Stomach (tissue), 9 donors: ENCODE results near the gene SPATC1L. TPM values are rescaled to one million over a fixed set of nuclear protein-coding genes. Genes with fewer than 3 reads are reported as not detected.

Experiments
- DNase-seq, 2 donors: peaks; one replicate each; pipeline versions ENCODE4 v3.0.0 to v3.0.0-alpha.2; 2013 to 2019
- H3K27ac ChIP-seq, 5 donors: fragments of 200-600 bp in 4 of 5; sonication (generic) in 4 of 5; one replicate each; pipeline ENCODE4 v1.5.1; 2013 to 2019; ENCODE audit warnings: mild to moderate bottlenecking in 1 of 5, moderate library complexity in 1 of 5
- H3K27me3 ChIP-seq, 3 donors: fragments of 200-600 bp; sonication (generic); one replicate each; pipeline ENCODE4 v1.5.1; 2017 to 2019; ENCODE audit warnings: mixed run types in 1 of 3
- H3K36me3 ChIP-seq, 4 donors: fragments of 200-600 bp; sonication (generic); 1 replicate in 3 of 4; 2 replicates in 1 of 4; pipeline ENCODE4 v1.5.1; 2016 to 2019
- H3K4me1 ChIP-seq, 4 donors: fragments of 200-600 bp; sonication (generic); one replicate each; pipeline ENCODE4 v1.5.1; 2016 to 2019
- H3K4me3 ChIP-seq, 4 donors: fragments of 200-600 bp; sonication (generic) in 3 of 4; one replicate each; pipeline ENCODE4 v1.5.1; 2016 to 2019; ENCODE audit warnings: mild to moderate bottlenecking in 1 of 4
- H3K9me3 ChIP-seq, 4 donors: fragments of 200-600 bp; sonication (generic); one replicate each; pipeline ENCODE4 v1.5.1; 2016 to 2019
- EP300 ChIP-seq: sonication (generic); formaldehyde crosslinking; IDR thresholded peaks from one replicate; pipeline ENCODE4 v1.6.1; 2017; ENCODE audit warnings: antibody characterized with exemption
- POLR2A ChIP-seq, 4 donors: fragments of 450-650 bp; IDR thresholded peaks; one replicate each; pipeline ENCODE4 v1.6.1; 2016; ENCODE audit warnings: antibody characterized with exemption in 4 of 4, control low read depth in 2 of 4, mild to moderate bottlenecking in 1 of 4, moderate library complexity in 1 of 4
- POLR2AphosphoS5 ChIP-seq, 3 donors: sonication (generic); formaldehyde crosslinking; IDR thresholded peaks; one replicate each; pipeline ENCODE4 v1.6.1; 2016; ENCODE audit warnings: antibody characterized with exemption in 3 of 3
- WGBS, 5 donors: extraction: QIAGEN DNeasy Blood & Tissue Kit in 3 of 5; methylation state at CpG; one replicate each; pipeline versions ENCODE4 v1.1.5 to v1.1.7; 2013 to 2018; 5-methylcytosine and 5-hydroxymethylcytosine counted together
- intact Hi-C: fragments of 100-400 bp; cut with DNase I; formaldehyde crosslinking; loops from one replicate; pipeline ENCODE4 v1.15.1; 2023; ENCODE audit warnings: low total_unique reads
- polyA plus RNA-seq, 3 donors: library from polyadenylated mRNA; stranded (reverse); fragments of 200-250 nt; gene quantifications; one replicate each; pipeline ENCODE4 v1.2.3, GENCODE V29; 2013
- total RNA-seq, 5 donors: library from RNA; depleted of rRNA; stranded (reverse); fragments of >200 nt; gene quantifications; one replicate each; pipeline versions ENCODE4 v1.1.0 to v1.2.3, GENCODE V29; 2014 to 2016
- TF ChIP-seq, protein P1 (sequence below), 7 experiments: fragments of 450-650 bp in 4 of 7; fragments of 200-600 bp in 3 of 7; sonication (generic) in 3 of 7; IDR thresholded peaks; one replicate each; pipeline ENCODE4 v1.5.1; 2016 to 2019; ENCODE audit warnings: antibody characterized with exemption in 7 of 7, control low read depth in 2 of 7, mild to moderate bottlenecking in 1 of 7
- donor health status: healthy with polysubstance abuse.
- donor health status: Bipolar disorder and iron deficiency.
- donor health status: healthy.

The SPATC1L gene
- total and polyA plus RNA-seq, 8 donors: 0.72 to 26.4 (median 12.5) TPM; not detected in 1

DNA sequence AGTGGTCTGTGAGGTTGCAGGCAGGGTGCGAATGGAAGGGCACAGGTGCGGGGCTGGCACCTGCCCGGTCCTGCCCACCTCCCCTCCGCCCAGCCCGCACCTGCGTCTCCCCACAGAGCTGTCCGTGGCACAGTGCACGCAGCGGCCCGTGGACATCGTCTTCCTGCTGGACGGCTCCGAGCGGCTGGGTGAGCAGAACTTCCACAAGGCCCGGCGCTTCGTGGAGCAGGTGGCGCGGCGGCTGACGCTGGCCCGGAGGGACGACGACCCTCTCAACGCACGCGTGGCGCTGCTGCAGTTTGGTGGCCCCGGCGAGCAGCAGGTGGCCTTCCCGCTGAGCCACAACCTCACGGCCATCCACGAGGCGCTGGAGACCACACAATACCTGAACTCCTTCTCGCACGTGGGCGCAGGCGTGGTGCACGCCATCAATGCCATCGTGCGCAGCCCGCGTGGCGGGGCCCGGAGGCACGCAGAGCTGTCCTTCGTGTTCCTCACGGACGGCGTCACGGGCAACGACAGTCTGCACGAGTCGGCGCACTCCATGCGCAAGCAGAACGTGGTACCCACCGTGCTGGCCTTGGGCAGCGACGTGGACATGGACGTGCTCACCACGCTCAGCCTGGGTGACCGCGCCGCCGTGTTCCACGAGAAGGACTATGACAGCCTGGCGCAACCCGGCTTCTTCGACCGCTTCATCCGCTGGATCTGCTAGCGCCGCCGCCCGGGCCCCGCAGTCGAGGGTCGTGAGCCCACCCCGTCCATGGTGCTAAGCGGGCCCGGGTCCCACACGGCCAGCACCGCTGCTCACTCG is 52.2 kb downstream of the SPATC1L start:
- WGBS, 5 donors: 95 to 97% (median 96%) methylated on average over 54 to 85 of the region's 85 CpGs
- Histone ChIP-seq H3K27me3 (peaks cover 0 to 8% (median 0%) of the 10 kb centered on the region in 3 donors), H3K4me3 (no peak overlapping the region), H3K27ac (peak overlapping the region in 1 of 5 donors; percentile 54), H3K9me3 (no peaks in the 10 kb centered on the region), H3K36me3 (peaks cover 0 to 43% (median 23%) of the 10 kb centered on the region in 4 donors), H3K4me1 (no peaks in the 10 kb centered on the region)
- intact Hi-C loops: no loop called here
- DNase-seq: no peak
- TF ChIP-seq POLR2A (IDR thresholded peaks at IDR 0.05) (no peak), EP300 (no peak), POLR2AphosphoS5 (IDR thresholded peaks at IDR 0.05) (peak in 1 of 3 donors; percentile 17)
- TF ChIP-seq, protein P1, sequence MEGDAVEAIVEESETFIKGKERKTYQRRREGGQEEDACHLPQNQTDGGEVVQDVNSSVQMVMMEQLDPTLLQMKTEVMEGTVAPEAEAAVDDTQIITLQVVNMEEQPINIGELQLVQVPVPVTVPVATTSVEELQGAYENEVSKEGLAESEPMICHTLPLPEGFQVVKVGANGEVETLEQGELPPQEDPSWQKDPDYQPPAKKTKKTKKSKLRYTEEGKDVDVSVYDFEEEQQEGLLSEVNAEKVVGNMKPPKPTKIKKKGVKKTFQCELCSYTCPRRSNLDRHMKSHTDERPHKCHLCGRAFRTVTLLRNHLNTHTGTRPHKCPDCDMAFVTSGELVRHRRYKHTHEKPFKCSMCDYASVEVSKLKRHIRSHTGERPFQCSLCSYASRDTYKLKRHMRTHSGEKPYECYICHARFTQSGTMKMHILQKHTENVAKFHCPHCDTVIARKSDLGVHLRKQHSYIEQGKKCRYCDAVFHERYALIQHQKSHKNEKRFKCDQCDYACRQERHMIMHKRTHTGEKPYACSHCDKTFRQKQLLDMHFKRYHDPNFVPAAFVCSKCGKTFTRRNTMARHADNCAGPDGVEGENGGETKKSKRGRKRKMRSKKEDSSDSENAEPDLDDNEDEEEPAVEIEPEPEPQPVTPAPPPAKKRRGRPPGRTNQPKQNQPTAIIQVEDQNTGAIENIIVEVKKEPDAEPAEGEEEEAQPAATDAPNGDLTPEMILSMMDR (IDR thresholded peaks at IDR 0.05): no peak

- TF ChIP-seq POLR2A (IDR thresholded peaks at IDR 0.05) (no peak), EP300 (no peak), POLR2AphosphoS5 (IDR thresholded peaks at IDR 0.05) (no peak)
- TF ChIP-seq, protein P1 (IDR thresholded peaks at IDR 0.05): no peak
- peaks cover 0 to 3% (median 0%) of the 10 kb centered on the region in 3 donors for H3K27me3 ChIP-seq
- peak overlapping the region in 1 of 5 donors; percentile 54 for H3K27ac ChIP-seq
- H3K36me3 ChIP-seq: peaks cover 0 to 48% (median 29%) of the 10 kb centered on the region in 4 donors
- 80 to 100% (median 87%) methylated on average over 1 to 4 of the region's 4 CpGs for WGBS, 5 donors
- DNase-seq: no peak
- intact Hi-C loops: no loop called here
- H3K4me1 ChIP-seq: no peaks in the 10 kb centered on the region
- no peak overlapping the region for H3K4me3 ChIP-seq
- no peaks in the 10 kb centered on the region for H3K9me3 ChIP-seq
Measured at GRCh38 chr21:46131588-46131837, 52.7 kb downstream of the SPATC1L start.

DNA sequence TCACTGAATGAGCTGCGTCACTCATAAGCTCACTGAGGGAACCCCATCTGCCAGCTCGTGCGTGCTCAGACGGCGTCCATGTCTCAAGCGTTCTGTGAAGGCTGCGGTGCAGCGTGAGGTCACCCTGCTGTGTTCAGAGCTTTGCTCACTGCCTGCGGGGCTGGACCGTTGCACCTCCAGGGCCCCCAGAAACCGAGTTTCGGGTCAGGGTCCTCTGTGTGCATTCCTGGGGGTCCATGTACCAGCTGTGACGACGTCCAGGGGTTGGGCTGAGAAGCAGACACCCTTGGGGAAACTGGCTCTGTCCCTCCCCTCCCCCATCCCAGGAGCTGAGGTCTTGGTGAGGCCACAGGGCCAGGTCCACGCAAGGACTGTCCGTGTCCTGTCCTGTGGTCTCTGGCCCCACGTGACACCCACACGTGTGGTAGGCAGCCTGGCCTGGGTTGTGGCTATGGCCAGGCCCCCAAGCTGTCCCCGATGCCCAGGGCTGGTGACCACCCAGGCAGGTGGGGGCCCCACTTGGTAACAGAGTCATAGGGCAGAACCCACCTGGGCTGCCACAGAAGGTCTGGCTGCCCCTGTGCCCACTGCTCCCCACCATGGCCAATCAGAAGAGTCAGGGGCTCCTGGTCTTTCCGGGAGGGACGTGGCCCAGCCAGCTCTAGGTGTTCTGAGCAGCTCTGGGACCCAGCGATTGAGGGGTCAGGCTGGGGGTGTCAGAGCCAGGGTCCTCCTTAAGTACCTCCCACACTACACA is 53.2 kb downstream of the SPATC1L start:
- Histone ChIP-seq H3K4me1 (no peaks in the 10 kb centered on the region), H3K4me3 (no peak overlapping the region), H3K36me3 (peaks cover 0 to 53% (median 34%) of the 10 kb centered on the region in 4 donors), H3K9me3 (no peaks in the 10 kb centered on the region), H3K27ac (peak overlapping the region in 2 of 5 donors; percentile 49 to 54), H3K27me3 (no peaks in the 10 kb centered on the region)
- 67 to 82% (median 78%) methylated on average over 8 to 22 of the region's 22 CpGs for WGBS, 5 donors
- no peak for DNase-seq
- intact Hi-C loops: no loop called here
- TF ChIP-seq POLR2A (IDR thresholded peaks at IDR 0.05) (no peak), POLR2AphosphoS5 (IDR thresholded peaks at IDR 0.05) (peak in 1 of 3 donors; percentile 28)

- Histone ChIP-seq H3K9me3 (no peaks in the 10 kb centered on the region), H3K27ac (peak overlapping the region in 2 of 5 donors; percentile 26 to 49), H3K4me3 (no peak overlapping the region), H3K4me1 (no peaks in the 10 kb centered on the region), H3K27me3 (no peaks in the 10 kb centered on the region), H3K36me3 (peaks cover 7 to 63% (median 43%) of the 10 kb centered on the region in 4 donors)
- no peak for DNase-seq
- TF ChIP-seq, protein P1 (IDR thresholded peaks at IDR 0.05): no peak
- no peak for TF ChIP-seq POLR2AphosphoS5 (IDR thresholded peaks at IDR 0.05)
- no peak for TF ChIP-seq EP300
- no peak for TF ChIP-seq POLR2A (IDR thresholded peaks at IDR 0.05)
- WGBS, 5 donors: 76 to 87% (median 82%) methylated on average over 21 to 27 of the region's 27 CpGs
- intact Hi-C loops: loop anchor here (10.0 kb wide), 1 partner anchor 135 kb away; no protein-coding TSS in a partner anchor
Measured at GRCh38 chr21:46129846-46130651, 54.2 kb downstream of the SPATC1L start.
